Stimulated activated CD4-positive, alpha-beta T cell treated with anti-CD3 and anti-CD28 coated beads, Interleukin-4, amount 100 ng/mL, for 1 hour (primary cell): ENCODE data around the gene RANBP1.

Experiments
- DNase-seq: peaks from one replicate; pipeline ENCODE4 v3.0.0-alpha.2; 2020

Gene RANBP1

GRCh38 chr22:20175597-20175900 is 59.6 kb downstream of the RANBP1 start:
- DNase-seq, result no peak

GRCh38 chr22:20176421-20177085 is 60.6 kb downstream of the RANBP1 start:
- DNase-seq, result no peak
